H1 (cell line): Measurements from ENCODE around the gene KRTAP12-2. TPM values are rescaled to one million over a fixed set of nuclear protein-coding genes. Genes with fewer than 3 reads are reported as not detected.

Experiments
- CTCF ChIA-PET: fragments of 300-600 bp; sonication (Branson Sonifier 250); formaldehyde crosslinking; loops from one replicate; lab custom pipeline; 2021; ENCODE audit not compliant: partially characterized antibody; lab: Charles Lee
- POLR2A ChIA-PET: fragments of 300-600 bp; sonication (Branson Sonifier 250); formaldehyde crosslinking; loops from one replicate; lab custom pipeline; 2021; ENCODE audit warnings: inconsistent platforms; ENCODE audit not compliant: partially characterized antibody; lab: Charles Lee
- DNase-seq, 2 experiments: peaks; one replicate each; pipeline versions ENCODE4 v3.0.0 to v3.0.0-alpha.2; 2010 to 2022; ENCODE audit warnings: low spot score in 2 of 2, low read depth in 1 of 2, mixed read lengths in 1 of 2
- FAIRE-seq: peaks from 2 replicates; lab custom pipeline; 2011; peaks lifted over from hg19 to GRCh38; lab: Jason Lieb, UNC
- H2AFZ ChIP-seq: 2 replicates; pipeline ENCODE4 v1.8.1; 2012; ENCODE audit warnings: low read length, inconsistent platforms
- H2AK5ac ChIP-seq: 2 replicates; pipeline ENCODE4 v1.6.1; 2013; ENCODE audit warnings: low read depth, low read length
- H2BK120ac ChIP-seq: replicated peaks from 2 replicates; pipeline ENCODE3; 2013; ENCODE audit warnings: low read depth, low read length, inconsistent platforms
- H2BK12ac ChIP-seq: 2 replicates; pipeline ENCODE4 v1.6.1; 2013; ENCODE audit warnings: low read depth, low read length
- H2BK15ac ChIP-seq: 2 replicates; pipeline ENCODE4 v1.6.1; 2013; ENCODE audit warnings: low read length
- H2BK20ac ChIP-seq: 2 replicates; pipeline ENCODE4 v1.6.1; 2013; ENCODE audit warnings: low read length
- H2BK5ac ChIP-seq: 2 replicates; pipeline ENCODE4 v1.6.1; 2013; ENCODE audit warnings: low read depth, low read length
- H3K14ac ChIP-seq: 2 replicates; pipeline ENCODE4 v1.6.1; 2013; ENCODE audit warnings: inconsistent platforms; ENCODE audit not compliant: insufficient read length
- H3K18ac ChIP-seq: 2 replicates; pipeline ENCODE4 v1.6.1; 2013; ENCODE audit warnings: low read length; ENCODE audit errors: extremely low read depth
- H3K23ac ChIP-seq: 2 replicates; pipeline ENCODE4 v1.6.1; 2013; ENCODE audit warnings: inconsistent platforms; ENCODE audit not compliant: insufficient read length
- H3K23me2 ChIP-seq: 2 replicates; pipeline ENCODE4 v1.6.1; 2013; ENCODE audit warnings: low read depth, low read length
- H3K27ac ChIP-seq: 2 replicates; pipeline ENCODE4 v1.6.1; 2011; ENCODE audit warnings: low read depth, low read length, inconsistent platforms
- H3K27me3 ChIP-seq, 4 experiments: replicated peaks in 1 of 4; 1 replicate in 1 of 4; 2 replicates in 3 of 4; pipeline versions ENCODE4 v1.6.1 to v1.8.1; 2011 to 2013; ENCODE audit warnings: low read length in 3 of 4, mild to moderate bottlenecking in 3 of 4, inconsistent platforms in 2 of 4, mixed read lengths in 2 of 4, moderate library complexity in 1 of 4; ENCODE audit not compliant: control insufficient read depth in 3 of 4, insufficient read depth in 3 of 4; ENCODE audit errors: extremely low read depth in 1 of 4
- H3K36me3 ChIP-seq, 4 experiments: 2 replicates each; pipeline versions ENCODE4 v1.6.1 to v1.8.1; 2011 to 2013; ENCODE audit warnings: mild to moderate bottlenecking in 4 of 4, low read length in 3 of 4, moderate library complexity in 2 of 4, control low read depth in 1 of 4, inconsistent platforms in 1 of 4; ENCODE audit not compliant: insufficient read depth in 4 of 4, control insufficient read depth in 2 of 4
- H3K4ac ChIP-seq: replicated peaks from 2 replicates; pipeline ENCODE3; 2013; ENCODE audit warnings: low read length, low read depth, mixed read lengths, inconsistent platforms; ENCODE audit not compliant: insufficient read length
- H3K4me1 ChIP-seq, 4 experiments: replicated peaks in 1 of 4; 1 replicate in 1 of 4; 2 replicates in 3 of 4; pipeline versions ENCODE4 v1.6.1 to v1.8.1; 2011 to 2013; ENCODE audit warnings: low read length in 3 of 4, inconsistent platforms in 2 of 4, mixed read lengths in 1 of 4; ENCODE audit not compliant: insufficient read depth in 4 of 4, control insufficient read depth in 3 of 4
- H3K4me2 ChIP-seq, 2 experiments: 2 replicates each; pipeline versions ENCODE4 v1.6.1 to v1.8.1; 2011 to 2013; ENCODE audit warnings: low read depth in 2 of 2, low read length in 2 of 2, control low read depth in 1 of 2, inconsistent platforms in 1 of 2, mild to moderate bottlenecking in 1 of 2; ENCODE audit not compliant: insufficient read depth in 1 of 2
- H3K4me3 ChIP-seq, 4 experiments: fragments of 200-600, 300-600 bp in 1 of 4; sonication (generic), shearing (Covaris generic), sonication (Bioruptor Twin) in 1 of 4; 2 replicates each; pipeline versions ENCODE4 v1.5.1 to v1.8.1; 2011 to 2016; ENCODE audit warnings: low read length in 4 of 4, low read depth in 3 of 4, control low read depth in 2 of 4, inconsistent platforms in 2 of 4, mild to moderate bottlenecking in 2 of 4, mixed read lengths in 1 of 4, moderate library complexity in 1 of 4; ENCODE audit not compliant: insufficient read depth in 2 of 4; ENCODE audit errors: extremely low read depth in 1 of 4
- H3K56ac ChIP-seq: replicated peaks from 2 replicates; pipeline ENCODE3; 2013; ENCODE audit warnings: low read depth, mild to moderate bottlenecking, mixed read lengths, low read length, inconsistent platforms; ENCODE audit not compliant: insufficient read length
- H3K79me1 ChIP-seq: 2 replicates; pipeline ENCODE4 v1.6.1; 2013; ENCODE audit warnings: low read depth, low read length, control low read depth
- H3K79me2 ChIP-seq, 2 experiments: 2 replicates each; pipeline versions ENCODE4 v1.6.1 to v1.8.1; 2012 to 2013; ENCODE audit warnings: low read length in 2 of 2, mild to moderate bottlenecking in 2 of 2, inconsistent platforms in 1 of 2; ENCODE audit not compliant: insufficient read depth in 2 of 2, control insufficient read depth in 1 of 2
- H3K9ac ChIP-seq, 4 experiments: replicated peaks in 1 of 4; 1 replicate in 1 of 4; 2 replicates in 3 of 4; pipeline versions ENCODE4 v1.6.1 to v1.8.1; 2011 to 2013; ENCODE audit warnings: low read depth in 3 of 4, low read length in 3 of 4, control low read depth in 2 of 4, mild to moderate bottlenecking in 2 of 4, moderate library complexity in 2 of 4, inconsistent platforms in 1 of 4; ENCODE audit errors: extremely low read depth in 1 of 4
- H3K9me3 ChIP-seq, 2 experiments: 2 replicates each; pipeline versions ENCODE4 v1.6.1 to v1.8.1; 2012 to 2013; ENCODE audit warnings: mild to moderate bottlenecking in 2 of 2, moderate library complexity in 2 of 2, control low read depth in 1 of 2, inconsistent platforms in 1 of 2, low read depth in 1 of 2, low read length in 1 of 2, mixed read lengths in 1 of 2; ENCODE audit not compliant: insufficient read depth in 2 of 2
- H4K20me1 ChIP-seq, 2 experiments: replicated peaks in 1 of 2; 2 replicates each; pipeline versions ENCODE3 to v1.8.1; 2011 to 2013; ENCODE audit warnings: inconsistent platforms in 2 of 2, low read length in 2 of 2, mild to moderate bottlenecking in 1 of 2; ENCODE audit not compliant: insufficient read depth in 2 of 2, control insufficient read depth in 1 of 2
- H4K5ac ChIP-seq: 2 replicates; pipeline ENCODE4 v1.6.1; 2013; ENCODE audit warnings: low read length, low read depth, mixed read lengths, inconsistent platforms; ENCODE audit not compliant: insufficient read length
- H4K8ac ChIP-seq: 2 replicates; pipeline ENCODE4 v1.8.0; 2013; ENCODE audit warnings: mild to moderate bottlenecking, moderate library complexity, low read length, inconsistent platforms; ENCODE audit not compliant: insufficient read depth; ENCODE audit errors: extremely low read depth
- H4K91ac ChIP-seq: replicated peaks from 2 replicates; pipeline ENCODE3; 2013; ENCODE audit warnings: low read length, mixed read lengths, inconsistent platforms; ENCODE audit not compliant: insufficient read length
- BACH1 ChIP-seq: IDR thresholded peaks from 2 replicates; pipeline ENCODE4 v1.6.1; 2012; ENCODE audit warnings: low read length, improper control_type of control experiment
- CBX5 ChIP-seq: fragments of 300-800, 300-1000 bp; sonication (generic); IDR thresholded peaks from 2 replicates; pipeline ENCODE4 v1.7.1; 2016; ENCODE audit warnings: antibody characterized with exemption, low read length, low read depth
- CEBPB ChIP-seq: IDR thresholded peaks from 2 replicates; pipeline ENCODE4 v1.6.1; 2012; ENCODE audit warnings: low read depth, low read length
- EZH2 ChIP-seq: fragments of 200-600 bp; sonication (generic); IDR thresholded peaks from 2 replicates; pipeline ENCODE4 v1.7.1; 2012; ENCODE audit warnings: low read depth, mild to moderate bottlenecking, moderate library complexity, low read length, inconsistent platforms; ENCODE audit not compliant: severe bottlenecking
- HDAC6 ChIP-seq: IDR thresholded peaks from one replicate; pipeline ENCODE4 v1.7.1; 2012; ENCODE audit warnings: low read depth, mild to moderate bottlenecking, inconsistent platforms, low read length, moderate library complexity
- JUN ChIP-seq: IDR thresholded peaks from 2 replicates; pipeline ENCODE4 v1.6.1; 2011; ENCODE audit warnings: low read depth, mild to moderate bottlenecking, improper control_type of control experiment, low read length
- KDM4A ChIP-seq: IDR thresholded peaks from one replicate; pipeline ENCODE4 v1.7.1; 2012; ENCODE audit warnings: low read depth, mild to moderate bottlenecking, moderate library complexity, low read length, inconsistent platforms; ENCODE audit not compliant: severe bottlenecking
- NRF1 ChIP-seq: IDR thresholded peaks from 2 replicates; pipeline ENCODE4 v1.6.1; 2011; ENCODE audit warnings: mild to moderate bottlenecking, low read depth, low read length, improper control_type of control experiment
- RAD21 ChIP-seq, 2 experiments: IDR thresholded peaks in 1 of 2; conservative IDR thresholded peaks in 1 of 2; 2 replicates each; pipeline ENCODE4 v1.6.1; 2011; ENCODE audit warnings: low read depth in 2 of 2, low read length in 2 of 2, improper control_type of control experiment in 1 of 2, inconsistent platforms in 1 of 2, mild to moderate bottlenecking in 1 of 2, moderate library complexity in 1 of 2
- RNF2 ChIP-seq: fragments of 200-900, 300-1000 bp; sonication (generic); IDR thresholded peaks from 2 replicates; pipeline ENCODE4 v1.7.1; 2016; ENCODE audit warnings: borderline replicate concordance, low read depth, mild to moderate bottlenecking, antibody characterized with exemption, low read length; ENCODE audit not compliant: poor library complexity, severe bottlenecking; ENCODE audit errors: missing control alignments
- SP4 ChIP-seq: IDR thresholded peaks from 2 replicates; pipeline ENCODE4 v1.6.1; 2012; ENCODE audit warnings: low read length, inconsistent platforms
- WGBS, 2 experiments: shearing (Covaris generic) in 1 of 2; methylation state at CpG; one replicate each; pipeline versions ENCODE4 v1.1.6 to v1.1.7; 2013 to 2015; ENCODE audit warnings: low lambda C conversion rate in 2 of 2, mixed read lengths in 2 of 2, inconsistent platforms in 1 of 2, low coverage in 1 of 2, missing lambda C conversion rate in 1 of 2; ENCODE audit not compliant: insufficient replicate concordance in 2 of 2, insufficient coverage in 1 of 2, insufficient read length in 1 of 2; ENCODE audit errors: extremely low coverage in 1 of 2, missing lambda C conversion rate in 1 of 2; 5-methylcytosine and 5-hydroxymethylcytosine counted together
- polyA plus RNA-seq, 7 experiments: library from polyadenylated mRNA; depleted of rRNA in 3 of 7; stranded (reverse) in 5 of 7; unstranded in 2 of 7; fragments of >200 nt in 5 of 7; fragments of 200-250 nt in 2 of 7; gene quantifications; 1 replicate in 5 of 7; 2 replicates in 1 of 7; 4 replicates in 1 of 7; pipeline versions ENCODE4 v1.2.1 to v1.2.3, GENCODE V29; 2011 to 2013; ENCODE audit warnings: missing spikeins in 2 of 7, mixed read lengths in 2 of 7
- total RNA-seq: library from RNA; stranded (reverse); fragmentation: NEBNext Ultra II Directional; extraction: Animal tissue kit (Norgen Biotek cat#: 25700); gene quantifications from 2 replicates; pipeline ENCODE4 v1.2.1, GENCODE V29; 2021

Gene KRTAP12-2
- total and polyA plus RNA-seq, 2 of the 8 experiments (the other 6 are each of a cell fraction or from before 2014, with no cell fraction given): 0.50 TPM; not detected in 1

DNA sequence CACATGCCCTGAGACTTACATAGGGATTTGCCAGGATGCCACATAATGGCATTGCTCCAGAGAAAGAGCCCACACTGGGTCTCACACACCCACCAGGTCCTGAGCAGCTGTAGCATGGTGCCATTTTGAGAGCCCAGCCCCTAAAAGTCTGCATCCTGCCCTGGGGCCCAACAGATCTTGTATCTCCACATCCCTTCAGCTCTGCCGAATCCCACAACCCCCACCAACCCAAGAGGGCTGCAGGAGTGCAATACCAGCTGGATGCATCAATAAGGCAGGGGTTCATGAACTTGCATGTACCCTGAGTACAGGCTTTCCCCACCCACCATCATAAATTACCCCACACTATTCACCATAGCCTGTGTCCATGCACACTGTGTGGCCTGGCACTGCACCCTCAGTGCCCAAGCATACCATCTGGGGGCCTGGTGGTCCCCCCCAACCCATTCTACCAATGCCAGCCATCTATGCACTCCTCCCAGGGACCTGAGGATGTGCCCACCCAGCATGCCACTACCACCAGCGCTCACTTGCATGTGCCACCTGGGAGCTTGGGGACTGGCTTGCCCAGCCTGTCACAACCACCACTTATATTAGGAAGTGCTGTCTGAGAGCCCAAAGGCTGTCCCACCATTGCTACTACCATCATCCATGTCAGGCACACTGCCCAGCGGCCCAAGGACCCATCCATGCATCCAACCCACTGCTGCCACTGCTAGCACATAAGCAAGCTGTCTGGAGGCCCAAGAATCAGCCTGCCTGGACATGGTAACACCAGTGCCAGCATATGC is 4.1 kb upstream of the KRTAP12-2 start:
- no peak for DNase-seq
- H2BK120ac ChIP-seq: no peak overlapping the region
- no peaks in the 10 kb centered on the region for H3K4me1 ChIP-seq
- H3K4me3 ChIP-seq: no peak overlapping the region
- H3K4ac ChIP-seq: no peak overlapping the region
- TF ChIP-seq HDAC6 (no peak), CEBPB (no peak), EZH2 (no peak), RAD21 (IDR thresholded peaks at IDR 0.05 in 1 of 2, conservative IDR thresholded peaks at IDR 0.05 in 1 of 2; ENCODE audit: low read depth in 2 of 2, low read length in 2 of 2) (no peak), BACH1 (no peak), JUN (no peak), RNF2 (no peak), CBX5 (no peak), KDM4A (no peak), NRF1 (no peak), SP4 (no peak)
- H3K79me2 ChIP-seq: no peaks in the 10 kb centered on the region; a peak in 1 of 4 replicates
- no peaks in the 10 kb centered on the region for H3K79me1 ChIP-seq
- no peaks in the 10 kb centered on the region for H3K36me3 ChIP-seq
- H3K27me3 ChIP-seq: no peaks in the 10 kb centered on the region
- H4K20me1 ChIP-seq: no peaks in the 10 kb centered on the region
- H3K23ac ChIP-seq: no peak overlapping the region
- H3K9me3 ChIP-seq: peaks cover 19 to 24% of the 10 kb centered on the region in 2 experiments
- POLR2A ChIA-PET: no interaction called here
- no peak overlapping the region for H2AFZ ChIP-seq
- H3K56ac ChIP-seq: no peak overlapping the region
- H4K91ac ChIP-seq: peak overlapping the region; percentile 65
- no peak overlapping the region for H3K18ac ChIP-seq
- WGBS, 2 experiments: 90% methylated on average over 3 of the region's 3 CpGs; no CpG with 5 or more reads in 1 of the 2 experiments
- FAIRE-seq: no peak
- no peak overlapping the region for H2BK20ac ChIP-seq
- CTCF ChIA-PET: interaction anchor here (1.3 kb wide), 1 partner anchor 23 kb away, joined by 4 read pairs; no protein-coding TSS in a partner anchor
- no peak overlapping the region; the same call in 1 of the 2 replicates for H4K8ac ChIP-seq
- H3K4me2 ChIP-seq: no peak overlapping the region
- no peak overlapping the region for H2AK5ac ChIP-seq
- no peak overlapping the region for H3K9ac ChIP-seq
- no peak overlapping the region for H3K14ac ChIP-seq
- no peak overlapping the region for H3K27ac ChIP-seq
- H3K23me2 ChIP-seq: no peaks in the 10 kb centered on the region
- peak overlapping the region; percentile 39; the same call in 1 of the 2 replicates for H2BK12ac ChIP-seq
- no peak overlapping the region for H4K5ac ChIP-seq
- H2BK15ac ChIP-seq: no peak overlapping the region
- no peak overlapping the region for H2BK5ac ChIP-seq
